BLaER1 (cell line): Measurements from ENCODE around the gene FAM193B.
A peak's percentile ranks its signal among the peaks of the same experiment; 100 is the strongest.
"Not testable (repeated sequence)": the region's sequence is repeated elsewhere in the genome, so short reads cannot be mapped to it uniquely, and the experiment has no call there.

Source experiments
- H3K27ac ChIP-seq: shearing (Covaris generic); formaldehyde crosslinking; 2 replicates; pipeline ENCODE4 v1.8.1; 2022
- H3K27me3 ChIP-seq: shearing (Covaris generic); formaldehyde crosslinking; 2 replicates; pipeline ENCODE4 v1.8.1; 2022
- H3K36me3 ChIP-seq: shearing (Covaris generic); formaldehyde crosslinking; 2 replicates; pipeline ENCODE4 v1.8.1; 2022
- H3K4me1 ChIP-seq: shearing (Covaris generic); formaldehyde crosslinking; 2 replicates; pipeline ENCODE4 v1.8.1; 2022
- H3K4me2 ChIP-seq: shearing (Covaris generic); formaldehyde crosslinking; 2 replicates; pipeline ENCODE4 v1.8.1; 2022
- H3K4me3 ChIP-seq: shearing (Covaris generic); formaldehyde crosslinking; 2 replicates; pipeline ENCODE4 v1.8.1; 2022
- H3K9ac ChIP-seq: shearing (Covaris generic); formaldehyde crosslinking; 2 replicates; pipeline ENCODE4 v1.8.1; 2022
- H3K9me3 ChIP-seq: shearing (Covaris generic); formaldehyde crosslinking; 2 replicates; pipeline ENCODE4 v1.8.1; 2022
- H4K20me1 ChIP-seq: shearing (Covaris generic); formaldehyde crosslinking; 2 replicates; pipeline ENCODE4 v1.8.1; 2022
- Cebpa-rat ChIP-seq: shearing (Covaris generic); IDR thresholded peaks from 2 replicates; pipeline ENCODE4 v1.8.1; 2022

Gene FAM193B

DNA sequence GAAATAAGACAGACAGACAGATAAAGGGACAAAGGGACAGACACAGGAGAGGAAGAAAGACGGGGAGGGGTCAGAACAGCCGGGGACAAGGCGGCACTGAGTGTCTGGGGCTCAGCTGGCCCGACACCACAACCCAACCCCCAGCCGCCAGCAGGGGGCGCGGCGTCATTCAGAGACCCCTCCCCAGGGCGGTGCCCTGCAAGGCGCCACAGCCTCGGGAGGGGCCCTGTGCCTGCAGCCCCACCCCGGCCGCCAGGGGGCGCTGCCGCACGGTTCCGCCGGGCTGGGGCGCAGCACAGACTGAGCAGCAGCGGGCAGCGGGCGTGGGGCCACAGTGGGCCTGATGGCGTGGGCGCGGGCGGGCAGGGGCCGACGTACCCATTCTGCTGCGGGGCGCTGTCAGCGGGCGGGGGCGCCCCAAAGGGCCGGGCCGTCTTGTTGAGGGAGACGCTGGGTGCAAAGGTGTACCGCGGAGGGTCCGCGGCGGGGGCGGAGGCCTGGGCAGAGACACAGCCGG is 62.9 kb downstream of the FAM193B start:
- no peak overlapping the region for H3K4me3 ChIP-seq
- H3K4me2 ChIP-seq, result peak overlapping the region; percentile 82
- H3K4me1 ChIP-seq, result peaks cover 83% of the 10 kb centered on the region
- no peak for TF ChIP-seq Cebpa-rat
- no peaks in the 10 kb centered on the region for H3K9me3 ChIP-seq
- H4K20me1 ChIP-seq, result peaks cover 79% of the 10 kb centered on the region
- H3K27me3 ChIP-seq, result no peaks in the 10 kb centered on the region
- peaks cover 62% of the 10 kb centered on the region for H3K36me3 ChIP-seq
- H3K9ac ChIP-seq, result peak overlapping the region; percentile 53; the same call in 1 of the 2 replicates
- H3K27ac ChIP-seq, result peak overlapping the region; percentile 79

DNA sequence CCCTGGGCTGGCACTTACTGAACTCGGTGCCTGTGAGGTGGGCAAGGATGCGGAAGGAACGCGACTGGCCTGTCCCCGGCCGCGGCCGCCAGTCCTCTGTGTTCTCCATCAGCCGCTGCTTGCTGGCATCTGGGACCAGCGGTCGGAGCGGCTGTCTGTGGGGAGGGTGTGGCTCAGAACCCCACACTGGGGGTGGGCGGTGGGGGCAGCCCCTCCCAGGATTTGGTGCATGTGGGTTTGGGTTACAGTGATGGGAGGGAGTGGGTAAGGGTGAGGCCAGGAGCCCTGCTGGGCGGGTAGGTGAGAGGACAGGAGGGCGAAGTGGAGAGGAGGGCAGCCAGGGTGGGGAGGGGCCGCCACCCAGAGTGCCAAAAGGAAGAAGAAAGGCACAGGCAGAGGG is 63.4 kb downstream of the FAM193B start:
- H3K36me3 ChIP-seq, result peaks cover 67% of the 10 kb centered on the region
- H3K9ac ChIP-seq, result peak overlapping the region; percentile 53; the same call in 1 of the 2 replicates
- peak overlapping the region; percentile 79 for H3K27ac ChIP-seq
- H3K4me1 ChIP-seq, result peaks cover 78% of the 10 kb centered on the region
- H3K9me3 ChIP-seq, result no peaks in the 10 kb centered on the region
- peak overlapping the region; percentile 82 for H3K4me2 ChIP-seq
- TF ChIP-seq Cebpa-rat, result no peak
- no peaks in the 10 kb centered on the region for H3K27me3 ChIP-seq
- peaks cover 74% of the 10 kb centered on the region for H4K20me1 ChIP-seq
- 0 out of 2 replicates have a peak overlapping the region, but pooled peaks have one; percentile 28 for H3K4me3 ChIP-seq

DNA sequence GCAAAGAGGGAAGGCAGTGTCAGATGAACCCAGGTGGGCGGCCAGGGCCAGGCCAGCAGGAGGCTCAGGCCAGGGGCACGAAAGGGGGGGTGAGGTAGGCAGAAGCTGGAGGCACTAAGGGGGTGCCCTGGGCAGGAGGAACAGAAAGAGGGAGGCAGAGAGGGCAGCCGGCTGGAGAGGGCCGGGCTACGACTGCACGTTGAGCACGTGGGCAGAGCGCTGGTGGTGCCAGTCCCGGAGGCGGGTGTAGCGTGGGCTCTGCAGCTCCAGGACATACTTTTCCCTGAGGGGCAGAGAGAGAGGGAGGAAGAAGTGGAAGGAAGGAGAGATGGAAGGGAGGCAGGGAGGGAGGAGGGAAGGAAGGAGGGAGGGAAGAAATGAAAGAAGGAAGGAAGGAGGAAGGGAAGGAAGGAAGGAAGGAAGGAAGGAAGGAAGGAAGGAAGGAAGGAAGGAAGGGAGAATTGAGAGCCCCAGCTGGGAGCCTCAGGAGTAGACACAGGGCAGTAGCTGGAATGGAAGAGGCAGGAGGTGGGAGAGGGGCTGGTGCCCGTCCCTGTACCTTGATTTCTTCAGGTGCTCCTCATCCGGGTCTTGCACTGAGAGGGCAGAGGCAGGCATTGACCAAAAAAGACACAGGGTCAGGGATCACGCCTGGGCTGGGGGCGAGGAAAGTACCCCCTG is 63.9 kb downstream of the FAM193B start:
- H3K36me3 ChIP-seq, result peaks cover 72% of the 10 kb centered on the region
- no peaks in the 10 kb centered on the region for H3K27me3 ChIP-seq
- H3K4me3 ChIP-seq, result 0 out of 2 replicates have a peak overlapping the region, but pooled peaks have one; percentile 28
- H4K20me1 ChIP-seq, result peaks cover 69% of the 10 kb centered on the region
- peak overlapping the region; percentile 79 for H3K27ac ChIP-seq
- peak overlapping the region; percentile 53 for H3K9ac ChIP-seq
- H3K4me1 ChIP-seq, result peaks cover 74% of the 10 kb centered on the region
- peak overlapping the region; percentile 82 for H3K4me2 ChIP-seq
- no peak for TF ChIP-seq Cebpa-rat
- no peaks in the 10 kb centered on the region for H3K9me3 ChIP-seq

DNA sequence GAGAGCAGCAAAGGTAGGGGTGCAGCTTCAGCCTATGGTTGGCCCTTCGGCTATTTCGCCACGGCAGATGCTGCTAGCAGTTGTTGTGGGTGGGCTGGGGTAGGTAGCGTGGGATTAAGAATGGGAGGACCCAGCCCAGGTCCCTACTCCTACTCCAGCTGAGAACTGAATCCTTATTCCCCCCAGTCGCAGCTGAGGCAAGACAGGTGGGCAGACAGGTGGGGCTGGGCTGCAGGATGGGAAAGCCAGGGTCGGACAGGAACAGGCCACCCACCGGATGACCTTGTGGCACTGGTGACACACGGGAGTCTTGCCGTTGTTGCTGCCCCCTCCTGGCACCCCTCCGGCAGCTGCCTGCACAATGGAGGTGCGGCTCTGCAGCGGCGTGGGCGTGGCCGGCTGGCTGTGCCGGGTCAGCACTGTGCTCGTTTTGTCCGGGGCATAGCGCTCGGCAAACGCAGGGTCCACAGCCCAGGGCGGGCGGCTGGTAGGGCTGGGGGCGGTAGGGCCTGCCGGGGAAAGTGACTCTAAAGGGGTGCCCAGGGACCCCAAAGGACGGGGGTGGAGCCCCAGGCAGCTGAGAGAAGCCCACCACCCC is 65.1 kb downstream of the FAM193B start:
- no peaks in the 10 kb centered on the region for H3K27me3 ChIP-seq
- 0 out of 2 replicates have a peak overlapping the region, but pooled peaks have one; percentile 25 for H3K4me3 ChIP-seq
- peaks cover 56% of the 10 kb centered on the region for H4K20me1 ChIP-seq
- TF ChIP-seq Cebpa-rat, result no peak
- H3K4me1 ChIP-seq, result peaks cover 67% of the 10 kb centered on the region
- H3K36me3 ChIP-seq, result peaks cover 85% of the 10 kb centered on the region
- peak overlapping the region; percentile 79 for H3K27ac ChIP-seq
- H3K9ac ChIP-seq, result peak overlapping the region; percentile 53; the same call in 1 of the 2 replicates
- H3K9me3 ChIP-seq, result no peaks in the 10 kb centered on the region
- H3K4me2 ChIP-seq, result peak overlapping the region; percentile 82

DNA sequence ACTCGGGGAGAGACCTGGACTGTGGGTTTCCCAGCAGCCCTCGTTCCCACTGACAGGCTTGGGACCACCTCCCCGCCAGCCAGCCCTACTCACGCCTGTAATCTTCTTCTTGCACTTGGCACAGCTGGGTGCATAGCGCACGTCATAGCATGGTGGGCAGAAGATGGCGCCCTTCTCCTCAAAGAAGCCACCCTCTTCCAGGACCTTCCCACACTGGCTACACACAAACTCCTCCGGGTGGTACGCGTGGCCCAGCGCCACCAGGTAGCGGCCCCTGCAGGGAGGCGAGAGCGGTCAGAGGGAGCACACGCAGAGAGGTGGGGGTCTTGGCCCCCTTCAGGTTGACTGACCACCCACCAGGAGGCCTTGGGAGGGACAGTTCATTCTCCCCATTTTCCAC is 66.4 kb downstream of the FAM193B start:
- H3K4me2 ChIP-seq, result peak overlapping the region; percentile 82; the same call in 1 of the 2 replicates
- H3K9me3 ChIP-seq, result no peaks in the 10 kb centered on the region
- H3K36me3 ChIP-seq, result peaks cover 87% of the 10 kb centered on the region
- H3K4me3 ChIP-seq, result no peak overlapping the region
- peaks cover 44% of the 10 kb centered on the region for H4K20me1 ChIP-seq
- TF ChIP-seq Cebpa-rat, result no peak
- no peaks in the 10 kb centered on the region for H3K27me3 ChIP-seq
- 0 out of 2 replicates have a peak overlapping the region, but pooled peaks have one; percentile 19 for H3K27ac ChIP-seq
- peaks cover 55% of the 10 kb centered on the region for H3K4me1 ChIP-seq
- no peak overlapping the region for H3K9ac ChIP-seq

DNA sequence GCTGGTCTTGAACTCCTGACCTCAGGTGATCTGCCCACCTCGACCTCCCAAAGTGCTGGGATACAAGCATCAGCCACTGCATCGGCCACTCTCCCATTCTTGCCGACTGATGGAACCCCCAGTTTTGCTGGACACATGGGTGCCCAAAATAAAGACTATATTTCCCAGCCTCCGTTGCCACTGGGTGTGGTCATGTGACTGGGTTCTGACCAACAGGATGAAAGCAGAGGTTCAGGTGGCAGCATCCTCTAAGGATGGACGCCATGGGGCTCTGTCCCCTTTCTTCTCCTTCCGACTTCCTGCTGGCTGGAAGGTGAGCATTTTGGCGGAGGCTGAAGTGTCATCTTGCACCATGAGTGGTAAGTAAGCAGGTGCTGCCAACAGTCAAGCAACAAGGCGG is 67.2 kb downstream of the FAM193B start:
- Histone ChIP-seq H4K20me1 (peaks cover 36% of the 10 kb centered on the region), H3K27me3 (no peaks in the 10 kb centered on the region), H3K4me1 (peaks cover 46% of the 10 kb centered on the region), H3K4me2 (no peak overlapping the region), H3K4me3 (no peak overlapping the region), H3K27ac (no peak overlapping the region), H3K9me3 (no peaks in the 10 kb centered on the region), H3K9ac (no peak overlapping the region), H3K36me3 (peaks cover 87% of the 10 kb centered on the region)
- no peak for TF ChIP-seq Cebpa-rat

DNA sequence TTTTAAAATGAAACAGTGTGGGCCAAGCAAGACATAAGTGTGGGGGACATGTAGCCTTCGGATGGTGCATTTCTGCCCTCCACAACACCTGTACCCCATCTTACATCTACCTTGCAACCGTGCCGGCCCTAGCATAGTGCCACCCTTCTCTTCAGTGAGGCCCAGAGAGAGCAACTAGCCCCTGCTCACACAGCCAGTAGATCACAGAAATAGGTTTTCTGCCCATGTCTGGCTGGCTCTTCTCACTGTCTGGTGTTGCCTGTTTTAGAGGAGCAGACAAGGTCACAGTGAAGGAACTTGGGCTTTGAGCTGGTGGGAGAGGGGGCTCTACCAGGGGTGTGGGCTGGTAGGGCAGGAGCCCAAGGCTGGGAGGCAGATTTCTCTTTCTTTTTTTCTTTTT is 68.1 kb downstream of the FAM193B start:
- Histone ChIP-seq H3K27me3 (no peaks in the 10 kb centered on the region), H3K9ac (no peak overlapping the region), H3K4me1 (peaks cover 40% of the 10 kb centered on the region), H3K9me3 (no peaks in the 10 kb centered on the region), H3K27ac (no peak overlapping the region), H3K4me3 (no peak overlapping the region), H3K4me2 (no peak overlapping the region), H3K36me3 (peaks cover 89% of the 10 kb centered on the region), H4K20me1 (peaks cover 32% of the 10 kb centered on the region)
- no peak for TF ChIP-seq Cebpa-rat

DNA sequence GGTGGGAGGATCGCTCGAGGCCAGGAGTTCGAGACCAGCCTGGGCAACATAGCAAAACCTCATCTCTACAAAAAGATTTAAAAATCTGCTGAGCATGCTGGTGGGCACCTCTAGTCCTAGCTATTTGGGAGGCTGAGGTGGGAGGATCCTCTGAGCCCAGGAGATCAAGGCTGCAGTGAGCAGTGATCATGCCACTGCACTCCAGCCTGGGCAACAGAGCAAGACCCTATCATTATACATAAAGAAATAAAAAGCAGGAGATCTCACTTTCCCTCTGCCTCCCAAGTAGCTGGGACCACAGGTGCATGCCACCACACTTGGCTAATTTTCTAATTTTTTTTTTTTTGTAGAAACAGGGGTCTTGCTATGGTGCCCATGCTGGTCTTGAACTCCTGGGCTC is 68.6 kb downstream of the FAM193B start:
- peak overlapping the region; percentile 19; the same call in 1 of the 2 replicates for H3K9ac ChIP-seq
- not testable (repeated sequence) for H3K27me3 ChIP-seq, H3K4me3 ChIP-seq, H3K27ac ChIP-seq, H3K9me3 ChIP-seq, H3K4me2 ChIP-seq
- H4K20me1 ChIP-seq, result peaks cover 27% of the 10 kb centered on the region
- peaks cover 35% of the 10 kb centered on the region for H3K4me1 ChIP-seq
- peaks cover 86% of the 10 kb centered on the region for H3K36me3 ChIP-seq

DNA sequence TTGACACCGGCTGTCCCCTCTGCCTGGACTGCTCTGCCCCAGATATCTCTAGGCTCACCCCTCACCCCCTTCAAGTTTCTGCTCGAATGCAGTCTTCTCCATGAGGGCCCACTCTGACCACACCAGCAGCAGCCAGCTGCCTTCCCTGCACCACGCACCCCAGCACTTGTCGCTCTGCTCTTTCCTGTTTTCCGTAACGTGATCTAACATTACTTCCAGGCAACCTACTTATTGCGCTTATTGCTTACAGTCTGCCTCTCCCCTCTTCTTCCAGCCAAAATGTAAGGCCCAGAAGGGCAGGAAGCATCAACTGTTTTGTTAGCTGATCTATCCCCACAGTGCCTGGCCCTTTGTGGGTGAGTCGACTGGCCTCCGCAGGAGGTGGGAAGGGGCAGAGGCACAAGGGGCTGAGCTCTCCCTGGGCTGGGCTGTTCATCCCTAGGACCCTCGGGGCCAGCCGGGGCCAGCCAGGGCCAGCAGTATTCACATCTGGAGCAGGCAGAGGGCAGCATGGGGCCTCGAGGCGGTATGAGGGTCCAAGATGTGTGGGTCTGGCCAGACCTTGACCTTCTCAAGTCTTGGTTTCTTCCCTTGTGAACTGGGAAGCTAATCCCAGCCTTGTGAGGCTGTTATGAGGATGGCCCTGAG is 69.3 kb downstream of the FAM193B start:
- no peak for TF ChIP-seq Cebpa-rat

More for the DNA sequence above, 69.3 kb downstream of the FAM193B start:
- Histone ChIP-seq H3K27me3 (no peaks in the 10 kb centered on the region), H3K9ac (peak overlapping the region; percentile 19; the same call in 1 of the 2 replicates), H3K4me3 (no peak overlapping the region), H3K9me3 (no peaks in the 10 kb centered on the region), H4K20me1 (peaks cover 26% of the 10 kb centered on the region), H3K4me1 (peaks cover 35% of the 10 kb centered on the region), H3K4me2 (no peak overlapping the region), H3K36me3 (peaks cover 84% of the 10 kb centered on the region), H3K27ac (peak overlapping the region; percentile 19)
